ENCODE data around the gene MSI2.

MSI2 gene

DNA sequence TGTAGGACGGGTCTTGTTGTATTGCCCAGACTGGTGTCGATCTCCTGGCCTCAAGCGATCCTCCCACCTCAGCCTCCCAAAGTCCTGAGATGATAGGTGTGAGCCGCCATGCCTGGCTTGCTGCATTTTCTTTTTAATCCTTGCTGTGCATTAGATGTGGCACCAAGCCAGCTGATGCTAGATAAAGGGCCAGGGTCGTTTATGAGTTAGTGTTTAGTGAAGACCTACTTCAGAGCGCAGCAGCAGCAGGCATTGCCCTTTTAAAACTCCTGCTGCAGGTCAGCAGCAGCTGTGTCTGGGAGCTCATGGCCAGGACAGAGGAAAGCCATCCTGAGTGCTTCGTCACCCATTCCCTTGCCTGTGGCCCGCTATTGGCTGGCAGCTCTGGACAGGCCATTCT lies 251.5 kb downstream of the MSI2 start:
- Histone ChIP-seq H3K27ac (ENCODE audit: low read depth, low read length) (no peak overlapping the region), H3K9me3 (ENCODE audit: control insufficient read depth, insufficient read depth, low read length) (no peaks in the 10 kb centered on the region), H3K9me2 (replicated peaks; ENCODE audit: control insufficient read depth, low read length) (no peaks in the 10 kb centered on the region), H3K4me2 (ENCODE audit: low read length) (no peak overlapping the region), H3K36me3 (ENCODE audit: control insufficient read depth, low read length) (no peaks in the 10 kb centered on the region), H3K4me1 (ENCODE audit: control insufficient read depth, low read length) (peaks cover 52% of the 10 kb centered on the region), H3K79me2 (ENCODE audit: control insufficient read depth, low read length) (peaks cover 33% of the 10 kb centered on the region), H3F3A (ENCODE audit: control insufficient read depth, insufficient read depth) (0 out of 2 replicates have a peak, but pooled peaks cover 4% of the 10 kb centered on the region), H3K27me3 (ENCODE audit: control insufficient read depth, low read length) (no peaks in the 10 kb centered on the region), H3K4me3 (ENCODE audit: low read length) (no peak overlapping the region), H4K20me1 (ENCODE audit: control insufficient read depth, insufficient read depth, low read depth, low read length) (no peaks in the 10 kb centered on the region)
- no peak for TF ChIP-seq EZH2phosphoT487 (IDR thresholded peaks at IDR 0.05; ENCODE audit: borderline replicate concordance, low read length)
- TF ChIP-seq, protein P1, sequence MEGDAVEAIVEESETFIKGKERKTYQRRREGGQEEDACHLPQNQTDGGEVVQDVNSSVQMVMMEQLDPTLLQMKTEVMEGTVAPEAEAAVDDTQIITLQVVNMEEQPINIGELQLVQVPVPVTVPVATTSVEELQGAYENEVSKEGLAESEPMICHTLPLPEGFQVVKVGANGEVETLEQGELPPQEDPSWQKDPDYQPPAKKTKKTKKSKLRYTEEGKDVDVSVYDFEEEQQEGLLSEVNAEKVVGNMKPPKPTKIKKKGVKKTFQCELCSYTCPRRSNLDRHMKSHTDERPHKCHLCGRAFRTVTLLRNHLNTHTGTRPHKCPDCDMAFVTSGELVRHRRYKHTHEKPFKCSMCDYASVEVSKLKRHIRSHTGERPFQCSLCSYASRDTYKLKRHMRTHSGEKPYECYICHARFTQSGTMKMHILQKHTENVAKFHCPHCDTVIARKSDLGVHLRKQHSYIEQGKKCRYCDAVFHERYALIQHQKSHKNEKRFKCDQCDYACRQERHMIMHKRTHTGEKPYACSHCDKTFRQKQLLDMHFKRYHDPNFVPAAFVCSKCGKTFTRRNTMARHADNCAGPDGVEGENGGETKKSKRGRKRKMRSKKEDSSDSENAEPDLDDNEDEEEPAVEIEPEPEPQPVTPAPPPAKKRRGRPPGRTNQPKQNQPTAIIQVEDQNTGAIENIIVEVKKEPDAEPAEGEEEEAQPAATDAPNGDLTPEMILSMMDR (IDR thresholded peaks at IDR 0.05; ENCODE audit: low read depth, low read length, poor library complexity, severe bottlenecking): no peak

DNA sequence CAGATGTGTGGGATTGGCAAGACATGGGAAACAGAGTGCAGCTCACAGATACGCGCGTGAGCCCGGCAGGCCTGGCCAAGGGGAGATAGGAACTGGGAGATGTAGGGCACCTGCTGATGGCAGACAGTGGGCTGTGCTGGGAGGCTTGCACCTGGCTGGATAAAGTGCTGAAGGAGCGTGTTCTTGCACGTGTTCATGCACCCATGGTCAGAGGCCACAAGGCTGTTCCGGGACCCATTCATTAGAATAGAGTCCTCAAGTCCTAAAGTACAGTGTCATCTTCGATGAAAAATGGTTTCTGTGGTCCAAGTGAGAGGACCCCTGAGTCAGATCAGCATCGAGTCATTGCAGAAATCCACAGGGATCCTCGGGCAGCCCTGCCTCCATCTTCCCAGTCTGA lies 252.3 kb downstream of the MSI2 start:
- peaks cover 36% of the 10 kb centered on the region for H3K79me2 ChIP-seq (ENCODE audit: control insufficient read depth, low read length)

DNA sequence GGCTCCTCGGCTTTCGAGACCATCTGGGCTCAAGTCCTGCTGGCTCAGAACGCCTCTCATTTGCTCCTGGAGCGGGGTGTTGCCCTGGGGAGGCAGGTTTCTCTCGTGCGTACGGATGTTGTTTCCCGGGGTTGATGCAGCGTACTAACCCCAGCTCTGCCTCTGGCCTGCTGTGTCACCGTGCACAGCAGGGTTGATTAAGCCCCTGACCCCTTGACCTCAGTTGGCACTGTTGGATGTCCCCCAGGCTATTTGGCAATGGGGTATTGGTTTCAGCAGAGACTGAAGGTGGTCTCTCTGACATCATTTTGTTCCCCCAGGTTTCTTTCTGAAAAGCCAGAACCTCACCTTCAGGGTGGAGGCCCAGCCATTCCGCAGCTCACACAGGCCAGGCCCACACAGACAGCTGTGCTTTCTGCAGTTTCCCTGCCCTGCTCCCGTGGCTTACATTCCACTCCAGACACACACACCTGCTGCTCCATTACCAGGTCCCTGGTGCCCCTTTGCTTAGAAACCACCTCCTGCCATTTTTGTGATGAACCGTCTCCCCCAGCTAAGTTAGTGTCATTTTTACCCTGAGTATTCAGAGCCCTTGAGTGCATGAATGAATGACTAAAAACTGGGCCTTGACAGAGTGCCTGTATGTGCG lies 255.3 kb downstream of the MSI2 start:
- Histone ChIP-seq H3F3A (ENCODE audit: control insufficient read depth, insufficient read depth) (no peaks in the 10 kb centered on the region), H3K4me1 (ENCODE audit: control insufficient read depth, low read length) (peaks cover 65% of the 10 kb centered on the region), H3K9me2 (replicated peaks; ENCODE audit: control insufficient read depth, low read length) (no peaks in the 10 kb centered on the region), H3K4me2 (ENCODE audit: low read length) (no peak overlapping the region), H3K27me3 (ENCODE audit: control insufficient read depth, low read length) (no peaks in the 10 kb centered on the region), H3K27ac (ENCODE audit: low read depth, low read length) (no peak overlapping the region), H3K36me3 (ENCODE audit: control insufficient read depth, low read length) (peaks cover 3% of the 10 kb centered on the region), H4K20me1 (ENCODE audit: control insufficient read depth, insufficient read depth, low read depth, low read length) (no peaks in the 10 kb centered on the region), H3K4me3 (ENCODE audit: low read length) (no peak overlapping the region), H3K9me3 (ENCODE audit: control insufficient read depth, insufficient read depth, low read length) (no peaks in the 10 kb centered on the region), H3K79me2 (ENCODE audit: control insufficient read depth, low read length) (peaks cover 40% of the 10 kb centered on the region)
- TF ChIP-seq, protein P1 (IDR thresholded peaks at IDR 0.05; ENCODE audit: low read depth, low read length, poor library complexity, severe bottlenecking): no peak
- no peak for TF ChIP-seq EZH2phosphoT487 (IDR thresholded peaks at IDR 0.05; ENCODE audit: borderline replicate concordance, low read length)

More for the DNA sequence above, 252.3 kb downstream of the MSI2 start:
- Histone ChIP-seq H3K9me2 (replicated peaks; ENCODE audit: control insufficient read depth, low read length) (no peaks in the 10 kb centered on the region), H3F3A (ENCODE audit: control insufficient read depth, insufficient read depth) (0 out of 2 replicates have a peak, but pooled peaks cover 4% of the 10 kb centered on the region), H3K27me3 (ENCODE audit: control insufficient read depth, low read length) (no peaks in the 10 kb centered on the region), H3K4me3 (ENCODE audit: low read length) (no peak overlapping the region), H4K20me1 (ENCODE audit: control insufficient read depth, insufficient read depth, low read depth, low read length) (no peaks in the 10 kb centered on the region), H3K4me1 (ENCODE audit: control insufficient read depth, low read length) (peaks cover 60% of the 10 kb centered on the region), H3K9me3 (ENCODE audit: control insufficient read depth, insufficient read depth, low read length) (no peaks in the 10 kb centered on the region), H3K36me3 (ENCODE audit: control insufficient read depth, low read length) (no peaks in the 10 kb centered on the region), H3K27ac (ENCODE audit: low read depth, low read length) (no peak overlapping the region), H3K4me2 (ENCODE audit: low read length) (no peak overlapping the region)
- TF ChIP-seq, protein P1 (IDR thresholded peaks at IDR 0.05; ENCODE audit: low read depth, low read length, poor library complexity, severe bottlenecking): no peak
- no peak for TF ChIP-seq EZH2phosphoT487 (IDR thresholded peaks at IDR 0.05; ENCODE audit: borderline replicate concordance, low read length)

Measured in DOHH2 (cell line).